B cell (primary cell): ENCODE results near the gene ITPK1.

Experiments used
- CTCF ChIP-seq: fragments of 200-600 bp; IDR thresholded peaks from one replicate; pipeline ENCODE4 v1.8.0; 2022; ENCODE audit warnings: antibody characterized with exemption, mild to moderate bottlenecking
- EZH2 ChIP-seq: IDR thresholded peaks from 2 replicates; pipeline ENCODE4 v1.6.1; 2012; ENCODE audit warnings: borderline replicate concordance, low read depth, mild to moderate bottlenecking, moderate library complexity, low read length; ENCODE audit not compliant: insufficient read depth, poor library complexity, severe bottlenecking

- TF ChIP-seq CTCF (no peak), EZH2 (no peak)
Observed at GRCh38 chr14:92917956-92918355, 197.8 kb downstream of the ITPK1 start.
